MM.1S (cell line): ENCODE measurements around the gene BRD3OS.

ENCODE experiments used
- DNase-seq: peaks from one replicate; pipeline ENCODE4 v3.0.0-alpha.2; 2015
- H2AFZ ChIP-seq: fragments of 300-600 bp; sonication (generic); 2 replicates; pipeline ENCODE4 v1.6.0; 2016; ENCODE audit warnings: antibody characterized with exemption, low read length
- H3F3A ChIP-seq: fragments of 300-600 bp; sonication (generic); 2 replicates; pipeline ENCODE4 v1.6.1; 2016; ENCODE audit warnings: mild to moderate bottlenecking, antibody characterized with exemption, low read length, moderate library complexity, mixed read lengths; ENCODE audit not compliant: insufficient read depth
- H3K27ac ChIP-seq: fragments of 300-600 bp; sonication (generic); 2 replicates; pipeline ENCODE4 v1.5.1; 2016; ENCODE audit warnings: mild to moderate bottlenecking, low read length
- H3K27me3 ChIP-seq: fragments of 300-600 bp; sonication (generic); replicated peaks from 2 replicates; pipeline ENCODE4 v1.6.0; 2016; ENCODE audit warnings: low read length; ENCODE audit not compliant: insufficient read depth
- H3K36me3 ChIP-seq: fragments of 300-600 bp; sonication (generic); replicated peaks from 2 replicates; pipeline ENCODE4 v1.6.1; 2016; ENCODE audit warnings: mild to moderate bottlenecking, low read length, mixed read lengths; ENCODE audit not compliant: insufficient read depth
- H3K4me1 ChIP-seq: fragments of 300-600 bp; sonication (generic); 2 replicates; pipeline ENCODE4 v1.6.1; 2016; ENCODE audit warnings: low read length, mixed read lengths
- H3K4me2 ChIP-seq: fragments of 300-600 bp; sonication (generic); 2 replicates; pipeline ENCODE4 v1.6.0; 2016; ENCODE audit warnings: low read depth, low read length
- H3K4me3 ChIP-seq: fragments of 300-600 bp; sonication (generic); 2 replicates; pipeline ENCODE4 v1.5.1; 2016; ENCODE audit warnings: low read length, mixed read lengths
- H3K79me2 ChIP-seq: fragments of 300-600 bp; sonication (generic); 2 replicates; pipeline ENCODE4 v1.6.1; 2016; ENCODE audit warnings: mixed run types, low read length, mixed read lengths
- H3K9ac ChIP-seq: fragments of 300-600 bp; sonication (generic); 2 replicates; pipeline ENCODE4 v1.6.1; 2016; ENCODE audit warnings: low read length, mixed read lengths
- H3K9me2 ChIP-seq: fragments of 300-600 bp; sonication (generic); replicated peaks from 2 replicates; pipeline ENCODE4 v1.6.1; 2016; ENCODE audit warnings: mild to moderate bottlenecking, low read length, mixed read lengths; ENCODE audit not compliant: insufficient read depth
- H3K9me3 ChIP-seq: fragments of 300-600 bp; sonication (generic); replicated peaks from 2 replicates; pipeline ENCODE4 v1.6.1; 2016; ENCODE audit warnings: mild to moderate bottlenecking, low read length, mixed read lengths; ENCODE audit not compliant: insufficient read depth
- H4K20me1 ChIP-seq: fragments of 300-600 bp; sonication (generic); 2 replicates; pipeline ENCODE4 v1.6.1; 2016; ENCODE audit warnings: mild to moderate bottlenecking, low read length, moderate library complexity, mixed read lengths; ENCODE audit not compliant: insufficient read depth
- EZH2 ChIP-seq: fragments of 300-600 bp; sonication (generic); optimal IDR thresholded peaks from 2 replicates; pipeline ENCODE3; 2017; ENCODE audit warnings: low read depth, mild to moderate bottlenecking, antibody characterized with exemption, low read length, mixed read lengths
- EZH2phosphoT487 ChIP-seq: fragments of 300-600 bp; sonication (generic); IDR thresholded peaks from 2 replicates; pipeline ENCODE4 v1.6.1; 2018; ENCODE audit warnings: antibody characterized with exemption, low read length
- TF ChIP-seq, protein P1 (sequence below): fragments of 300-600 bp; sonication (generic); IDR thresholded peaks from 2 replicates; pipeline ENCODE4 v1.5.1; 2016; ENCODE audit warnings: antibody characterized with exemption, low read length, mixed read lengths

BRD3OS gene

GRCh38 chr9:134059188-134059641 lies 33.9 kb downstream of the BRD3OS start:
- Histone ChIP-seq H3K79me2 (peaks cover 15% of the 10 kb centered on the region), H3K9me2 (no peaks in the 10 kb centered on the region), H3K4me1 (peaks cover 21% of the 10 kb centered on the region), H3K4me3 (no peak overlapping the region), H4K20me1 (peaks cover 5% of the 10 kb centered on the region; the same call in 1 of the 2 replicates), H2AFZ (no peak overlapping the region), H3K36me3 (no peaks in the 10 kb centered on the region), H3K9ac (peak overlapping the region; percentile 8; the same call in 1 of the 2 replicates), H3K9me3 (no peaks in the 10 kb centered on the region), H3K4me2 (peak overlapping the region; percentile 72; the same call in 1 of the 2 replicates), H3F3A (no peaks in the 10 kb centered on the region), H3K27ac (no peak overlapping the region), H3K27me3 (no peaks in the 10 kb centered on the region)
- DNase-seq, result no peak
- TF ChIP-seq EZH2 (no peak), EZH2phosphoT487 (no peak)
- TF ChIP-seq, protein P1, sequence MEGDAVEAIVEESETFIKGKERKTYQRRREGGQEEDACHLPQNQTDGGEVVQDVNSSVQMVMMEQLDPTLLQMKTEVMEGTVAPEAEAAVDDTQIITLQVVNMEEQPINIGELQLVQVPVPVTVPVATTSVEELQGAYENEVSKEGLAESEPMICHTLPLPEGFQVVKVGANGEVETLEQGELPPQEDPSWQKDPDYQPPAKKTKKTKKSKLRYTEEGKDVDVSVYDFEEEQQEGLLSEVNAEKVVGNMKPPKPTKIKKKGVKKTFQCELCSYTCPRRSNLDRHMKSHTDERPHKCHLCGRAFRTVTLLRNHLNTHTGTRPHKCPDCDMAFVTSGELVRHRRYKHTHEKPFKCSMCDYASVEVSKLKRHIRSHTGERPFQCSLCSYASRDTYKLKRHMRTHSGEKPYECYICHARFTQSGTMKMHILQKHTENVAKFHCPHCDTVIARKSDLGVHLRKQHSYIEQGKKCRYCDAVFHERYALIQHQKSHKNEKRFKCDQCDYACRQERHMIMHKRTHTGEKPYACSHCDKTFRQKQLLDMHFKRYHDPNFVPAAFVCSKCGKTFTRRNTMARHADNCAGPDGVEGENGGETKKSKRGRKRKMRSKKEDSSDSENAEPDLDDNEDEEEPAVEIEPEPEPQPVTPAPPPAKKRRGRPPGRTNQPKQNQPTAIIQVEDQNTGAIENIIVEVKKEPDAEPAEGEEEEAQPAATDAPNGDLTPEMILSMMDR, result no peak

GRCh38 chr9:134059661-134060395 lies 34.5 kb downstream of the BRD3OS start:
- Histone ChIP-seq H3K79me2 (peaks cover 19% of the 10 kb centered on the region), H3K4me3 (no peak overlapping the region), H4K20me1 (peaks cover 5% of the 10 kb centered on the region; the same call in 1 of the 2 replicates), H3K9me2 (no peaks in the 10 kb centered on the region), H3K4me2 (peak overlapping the region; percentile 72), H3K36me3 (no peaks in the 10 kb centered on the region), H3K9ac (peak overlapping the region; percentile 8; the same call in 1 of the 2 replicates), H3K9me3 (no peaks in the 10 kb centered on the region), H3F3A (no peaks in the 10 kb centered on the region), H2AFZ (no peak overlapping the region), H3K4me1 (peaks cover 21% of the 10 kb centered on the region), H3K27ac (peak overlapping the region; percentile 51; the same call in 1 of the 2 replicates), H3K27me3 (no peaks in the 10 kb centered on the region)
- DNase-seq, result peak; percentile 90
- TF ChIP-seq, protein P1, result peak; percentile 18
- no peak for TF ChIP-seq EZH2phosphoT487

DNA sequence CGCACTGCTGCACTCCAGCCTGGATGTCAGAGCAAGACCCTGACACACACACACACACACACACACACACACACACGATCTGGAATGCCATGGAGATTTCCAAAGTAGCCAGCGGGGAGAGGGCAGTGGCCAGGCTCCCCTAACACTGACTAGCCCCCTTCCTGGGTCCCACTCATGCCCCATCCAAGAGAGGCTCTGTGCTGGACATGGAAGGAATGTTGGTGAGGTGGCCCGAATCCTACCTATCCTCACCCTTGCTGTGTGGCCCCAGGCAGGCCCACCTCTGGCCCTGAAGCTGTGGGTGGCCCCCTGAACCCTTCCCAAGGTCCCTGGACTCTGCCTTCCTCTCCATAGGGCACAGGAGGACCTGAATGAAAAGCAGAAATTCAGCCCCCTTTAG lies 35.3 kb downstream of the BRD3OS start:
- TF ChIP-seq, protein P1, result no peak
- no peak for TF ChIP-seq EZH2phosphoT487
- TF ChIP-seq EZH2, result no peak
- Histone ChIP-seq H3K27ac (peak overlapping the region; percentile 51; the same call in 1 of the 2 replicates), H3K27me3 (no peaks in the 10 kb centered on the region), H4K20me1 (peaks cover 5% of the 10 kb centered on the region; the same call in 1 of the 2 replicates), H3K4me1 (peaks cover 21% of the 10 kb centered on the region), H3K79me2 (peaks cover 21% of the 10 kb centered on the region), H3K9ac (no peak overlapping the region), H3K4me2 (peak overlapping the region; percentile 72; the same call in 1 of the 2 replicates), H2AFZ (no peak overlapping the region), H3K9me2 (no peaks in the 10 kb centered on the region), H3F3A (no peaks in the 10 kb centered on the region), H3K36me3 (no peaks in the 10 kb centered on the region), H3K4me3 (no peak overlapping the region), H3K9me3 (no peaks in the 10 kb centered on the region)
- DNase-seq, result no peak
